NCI-H2227 (cell line): ENCODE data around the gene ATP2B2.

Source experiments
- DNase-seq: peaks from one replicate; lab custom pipeline; 2025; ENCODE audit not compliant: unreplicated experiment; lab: John Stamatoyannopoulos, UW

Gene ATP2B2

DNA sequence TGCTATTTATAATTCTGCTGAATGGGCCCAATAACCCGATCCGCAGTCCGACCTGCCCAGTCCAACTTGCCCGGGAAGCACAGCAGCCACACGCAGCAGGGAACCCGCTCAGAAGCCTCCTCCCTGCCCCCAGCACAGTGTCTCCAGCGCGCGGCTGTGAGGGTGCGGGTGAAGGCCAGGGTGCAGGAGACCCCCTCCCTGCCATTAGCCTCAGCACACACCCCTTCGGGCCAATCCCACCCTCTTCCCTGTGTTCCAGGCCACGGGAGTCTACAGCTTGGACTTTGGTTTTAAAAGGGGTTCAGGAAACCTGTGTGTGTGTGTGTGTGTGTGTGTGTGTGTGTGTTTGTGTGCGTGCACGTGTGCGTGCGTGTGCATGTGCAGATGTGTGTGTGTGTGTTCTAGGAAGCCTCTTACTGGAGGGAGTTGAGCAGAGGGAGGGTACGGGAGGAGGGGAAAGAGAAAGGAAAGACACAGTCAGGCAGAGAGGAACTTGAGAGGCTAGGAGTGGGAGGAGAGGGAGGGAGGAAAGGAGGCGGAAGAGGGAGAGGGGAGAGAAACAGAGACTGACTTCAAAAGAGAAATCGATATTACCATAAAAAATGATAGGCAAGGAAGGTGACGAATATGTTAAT lies 34.2 kb downstream of the ATP2B2 start:
- DNase-seq, result peak; percentile 68

DNA sequence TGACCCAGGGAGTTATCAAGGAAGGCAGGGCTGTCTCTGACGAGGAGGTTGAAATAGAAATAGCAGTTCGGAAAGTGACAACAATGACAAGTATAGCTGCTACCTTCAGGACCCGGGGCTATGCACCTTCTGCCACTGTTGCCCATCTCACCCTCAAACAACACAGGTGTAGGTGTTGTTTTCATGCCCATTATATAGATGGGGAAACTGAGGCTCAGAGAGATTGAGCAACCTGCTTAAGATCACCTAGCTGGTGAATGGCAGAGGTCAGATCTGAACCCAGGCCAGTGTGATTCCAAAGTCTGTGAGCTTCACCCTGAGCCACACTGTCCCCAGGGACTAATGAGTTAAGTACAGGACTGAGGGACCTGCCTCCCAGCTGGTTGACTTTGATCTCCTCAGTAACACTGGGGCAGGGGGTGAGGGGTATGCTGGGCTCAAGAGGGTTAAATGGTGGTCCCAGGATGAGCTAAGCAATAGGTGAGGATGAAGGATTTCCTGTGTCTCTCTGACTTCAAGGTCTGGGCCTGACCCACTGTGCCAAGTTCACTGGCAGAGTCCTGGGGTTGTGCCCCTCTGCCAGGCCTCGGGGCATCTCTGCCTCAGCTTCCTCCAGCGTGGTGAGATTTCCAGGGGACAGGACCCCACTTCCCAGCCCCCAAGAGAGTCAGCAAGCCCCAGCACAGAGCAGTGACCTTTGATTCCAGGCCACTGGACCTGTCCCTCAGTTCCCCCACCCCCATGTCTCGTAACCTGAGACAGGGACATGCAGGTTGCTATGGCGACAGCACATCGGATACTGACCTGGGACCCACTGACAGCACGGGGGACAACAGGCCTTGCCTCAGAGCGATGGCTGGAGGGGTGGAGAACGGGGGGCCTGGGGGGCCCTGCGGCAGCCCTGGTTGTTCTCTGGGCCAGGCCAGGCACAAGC lies 35.0 kb downstream of the ATP2B2 start:
- DNase-seq, result peak; percentile 19

DNA sequence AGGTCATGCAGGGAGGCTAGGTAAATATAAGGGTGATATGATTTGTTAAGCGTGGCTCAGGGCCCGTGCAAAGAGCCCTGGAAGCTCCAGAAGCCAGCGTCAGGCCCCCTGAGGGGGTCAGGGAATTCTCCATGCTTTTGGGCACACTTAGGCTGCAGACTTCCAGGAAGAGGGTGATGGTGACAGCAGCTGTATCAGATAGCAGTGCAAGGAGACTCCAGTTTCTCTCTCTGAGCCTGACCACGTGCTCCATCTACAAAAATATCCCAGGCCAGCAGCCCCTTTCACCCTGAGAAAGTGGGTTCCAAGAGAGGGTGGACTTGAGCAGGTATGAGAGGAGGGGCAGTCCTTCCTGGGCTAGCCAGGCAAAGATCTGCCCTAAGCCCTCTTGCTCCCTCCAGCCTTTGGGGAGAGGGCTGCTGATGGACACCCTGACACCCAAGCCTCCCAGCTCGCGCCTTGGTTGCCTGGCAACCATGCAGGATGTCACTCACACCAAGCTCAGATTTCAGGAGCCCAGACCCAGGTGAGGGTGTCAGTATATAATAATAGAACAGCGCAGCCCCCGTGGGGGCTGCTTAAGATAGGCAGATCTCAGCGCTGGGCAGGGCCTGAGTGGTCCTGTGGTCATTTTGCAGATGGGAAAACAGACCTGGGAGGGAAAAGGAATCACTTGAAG lies 35.8 kb downstream of the ATP2B2 start:
- no peak for DNase-seq

DNA sequence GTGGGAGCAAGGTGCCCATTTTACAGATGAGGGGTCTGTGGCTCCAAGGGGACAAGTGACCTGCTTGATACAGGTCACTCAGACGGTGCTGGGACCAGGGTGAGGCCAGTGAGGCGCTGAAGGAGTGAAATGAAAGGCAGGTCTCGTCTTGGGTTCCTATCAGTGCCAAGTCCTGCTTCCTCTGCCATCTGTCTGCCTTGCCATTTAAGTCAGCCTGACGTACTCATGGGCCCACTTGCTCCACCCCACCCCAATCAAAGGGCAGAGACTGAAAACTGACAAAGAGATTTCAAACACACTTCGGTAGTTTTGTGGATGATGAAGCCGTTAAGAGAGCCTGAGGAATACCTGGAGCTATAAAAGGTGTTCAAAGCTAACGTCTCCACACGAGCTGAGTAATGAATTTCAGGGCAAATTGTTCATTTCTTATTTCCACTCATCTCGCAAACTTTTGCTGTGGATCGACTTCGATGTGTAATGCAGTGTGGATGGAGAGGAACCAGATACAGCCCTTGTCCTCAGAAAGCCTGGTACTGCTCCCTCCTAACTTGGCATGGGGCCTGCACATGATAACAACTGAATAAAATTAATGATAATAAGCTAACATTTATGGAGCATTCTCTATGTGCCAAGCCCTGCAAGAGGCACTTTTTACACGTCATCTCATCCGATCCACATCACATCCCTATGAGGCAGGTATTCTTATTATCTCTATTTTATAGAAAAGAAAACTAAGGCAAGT lies 36.6 kb downstream of the ATP2B2 start:
- no peak for DNase-seq

DNA sequence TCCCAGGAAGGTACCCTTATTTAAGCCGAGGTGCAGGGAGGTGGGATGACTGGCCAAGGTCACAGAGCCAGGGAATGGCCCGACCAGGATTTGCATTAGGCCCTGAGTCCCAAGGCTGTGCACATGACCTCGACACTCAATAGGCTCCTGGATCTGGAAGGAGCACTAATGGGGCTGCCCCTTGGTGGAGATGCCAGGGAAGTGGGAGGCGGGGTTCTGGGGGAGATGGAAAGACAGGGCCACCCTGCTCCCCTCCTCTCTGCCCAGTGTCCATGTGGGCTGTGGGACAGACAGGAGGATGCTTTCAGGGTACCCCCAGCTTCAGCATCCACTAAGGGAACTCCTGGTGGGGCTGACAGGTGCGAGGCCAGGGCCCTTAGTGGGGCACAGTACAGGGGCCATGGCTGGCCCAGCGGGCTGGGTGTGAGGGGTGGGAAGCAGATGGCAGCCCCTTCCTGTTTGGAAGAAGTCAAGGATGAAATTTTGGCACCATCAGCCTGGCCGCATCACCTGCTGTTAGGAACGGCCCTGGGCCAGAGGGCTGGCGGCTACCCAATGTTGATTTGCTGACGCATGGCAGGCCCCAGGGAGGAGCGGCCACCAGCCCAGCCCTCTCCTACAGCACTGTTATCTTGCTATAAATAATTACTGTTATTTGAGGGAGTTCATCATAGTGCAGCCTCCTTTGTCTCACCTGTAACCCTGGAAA lies 37.3 kb downstream of the ATP2B2 start:
- no peak for DNase-seq

DNA sequence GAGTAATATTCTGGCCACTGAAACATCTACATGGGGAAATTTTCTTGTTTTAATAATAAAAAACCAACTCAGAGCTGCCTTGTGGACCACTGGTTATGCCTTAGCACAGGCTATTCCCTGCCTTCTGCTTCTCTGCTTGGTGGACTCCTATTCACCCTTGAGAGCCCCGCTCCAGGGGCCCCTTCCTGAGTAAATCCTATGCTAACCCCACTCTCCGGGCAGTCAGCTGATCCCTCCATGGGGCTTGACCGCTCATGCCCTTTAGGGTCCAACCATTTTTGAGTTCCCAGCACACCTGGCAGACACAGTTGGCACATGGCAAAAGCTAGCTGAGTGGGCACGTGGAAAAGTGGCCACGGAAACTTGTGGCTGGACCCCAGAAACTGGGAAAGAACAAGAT lies 38.2 kb downstream of the ATP2B2 start:
- no peak for DNase-seq

DNA sequence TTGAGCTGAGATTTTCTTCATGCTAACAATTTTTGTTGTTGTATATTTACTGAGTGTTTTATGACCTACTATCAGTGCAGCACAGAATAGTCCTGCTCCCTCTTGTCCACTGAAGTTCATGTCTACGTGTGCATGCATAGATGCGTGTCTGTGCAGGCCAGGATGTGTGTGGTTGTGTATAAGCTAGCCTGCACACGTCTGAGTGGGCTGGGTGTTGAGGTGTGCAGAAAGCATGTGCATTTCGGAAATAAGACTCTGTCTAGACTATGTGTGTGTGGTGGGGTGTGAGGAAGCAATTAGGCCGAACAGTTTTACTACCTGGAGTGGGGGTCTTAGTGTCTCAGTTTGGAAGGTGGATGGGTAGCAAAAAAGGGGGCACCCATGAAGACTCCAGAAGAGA lies 39.2 kb downstream of the ATP2B2 start:
- no peak for DNase-seq

DNA sequence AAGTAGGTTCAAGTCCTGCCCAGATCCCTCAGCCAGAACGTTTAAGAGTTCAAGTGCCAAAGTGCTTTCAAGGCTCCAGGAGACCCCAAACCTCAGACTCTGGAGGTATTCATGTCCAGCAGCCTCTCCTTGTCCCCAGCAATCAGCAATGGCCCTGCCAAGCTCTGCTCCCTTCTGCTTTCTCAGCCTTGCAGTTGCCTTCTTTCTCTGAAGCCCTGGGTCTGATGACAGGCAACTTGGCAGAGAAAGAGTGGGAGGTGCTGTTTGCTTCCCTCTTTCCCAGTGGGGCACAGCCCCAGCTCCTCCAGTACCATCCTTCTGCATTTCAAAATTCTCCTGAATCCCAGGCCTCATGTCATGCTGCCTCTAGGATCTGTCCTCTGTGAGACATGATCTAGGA lies 40.2 kb downstream of the ATP2B2 start:
- DNase-seq, result no peak

DNA sequence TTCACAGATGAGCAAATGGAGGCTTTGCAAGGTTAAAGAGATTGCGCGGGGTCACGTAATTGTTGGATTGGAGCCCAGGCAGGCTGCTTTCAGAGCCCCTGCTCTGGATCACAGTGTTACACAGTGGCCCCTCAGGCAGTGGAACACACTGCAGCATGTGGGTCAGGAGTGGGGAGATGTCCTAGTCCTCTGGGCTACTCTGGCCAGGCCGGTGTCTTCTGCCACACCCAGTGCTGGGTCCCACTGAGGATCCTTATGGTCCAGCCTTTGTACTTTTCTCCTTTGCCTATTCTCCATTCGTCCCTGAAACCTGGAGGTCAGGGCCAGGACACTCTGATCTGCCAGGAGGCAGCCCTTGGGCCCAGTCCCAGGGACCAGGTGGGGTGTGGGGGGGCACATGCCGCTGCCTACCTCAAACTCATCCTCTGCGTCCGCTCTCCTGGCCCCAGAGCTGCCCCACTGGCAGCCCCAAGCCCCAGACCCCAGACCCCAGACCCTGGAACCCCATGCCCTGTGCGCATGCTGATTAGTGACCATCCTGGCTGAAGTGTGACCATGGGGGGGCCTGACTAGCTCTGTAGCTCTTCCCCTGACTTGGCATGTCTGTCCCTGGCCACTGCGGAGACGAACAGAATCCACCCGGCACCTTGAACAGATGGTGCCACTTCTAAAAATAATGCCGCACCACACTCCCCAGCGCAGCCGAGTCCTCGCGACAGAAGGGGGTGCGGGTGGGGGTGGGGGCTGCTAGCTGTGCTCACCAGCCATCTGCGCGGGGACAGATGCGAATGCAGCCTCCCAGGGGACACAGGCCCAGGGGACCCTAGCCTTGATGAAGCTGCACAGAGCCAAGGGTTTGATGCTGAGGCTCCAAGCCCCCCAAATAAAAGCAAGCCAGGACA lies 41.6 kb downstream of the ATP2B2 start:
- DNase-seq, result no peak

DNA sequence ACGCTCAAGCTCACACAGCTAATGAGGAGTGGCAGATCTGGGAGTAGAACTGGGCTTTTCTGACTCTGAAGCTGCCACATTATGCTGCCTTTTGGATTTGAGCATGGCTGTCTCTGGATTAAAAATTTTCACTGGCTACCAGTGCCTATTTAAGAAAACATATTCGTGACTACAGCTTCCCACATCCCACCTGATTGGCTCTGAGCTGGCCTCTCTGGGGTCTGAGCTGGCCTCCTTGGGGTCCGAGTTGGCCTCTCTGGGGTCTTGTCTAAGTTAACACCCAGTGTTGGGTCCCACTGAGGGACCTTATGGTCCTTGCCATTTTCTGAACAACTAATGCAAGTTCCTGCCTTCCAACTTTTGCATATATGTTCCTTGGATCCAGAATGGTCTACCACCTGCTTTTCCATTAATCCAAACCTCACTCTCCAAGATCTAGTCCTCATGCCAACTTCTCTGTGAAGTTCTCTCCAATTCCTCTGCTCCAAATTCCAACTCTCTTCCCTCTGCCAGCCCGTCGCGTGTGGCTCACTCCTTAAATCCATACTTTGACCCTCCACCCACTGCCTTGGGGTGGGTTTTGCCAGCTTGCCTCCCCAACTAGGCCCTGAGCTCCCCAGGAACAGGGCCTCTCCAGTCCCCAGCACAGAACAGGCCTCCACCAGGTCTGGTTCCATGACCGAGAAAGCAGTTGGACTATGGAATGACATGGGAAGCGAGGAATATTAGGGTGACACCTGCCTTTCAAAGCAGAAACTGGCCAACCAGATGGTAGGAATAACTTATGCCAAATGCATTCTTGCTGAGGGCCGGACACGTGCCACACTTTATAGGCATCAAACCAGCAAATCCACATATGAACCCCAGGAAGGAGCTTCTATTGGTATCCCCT lies 42.5 kb downstream of the ATP2B2 start:
- DNase-seq, result no peak

DNA sequence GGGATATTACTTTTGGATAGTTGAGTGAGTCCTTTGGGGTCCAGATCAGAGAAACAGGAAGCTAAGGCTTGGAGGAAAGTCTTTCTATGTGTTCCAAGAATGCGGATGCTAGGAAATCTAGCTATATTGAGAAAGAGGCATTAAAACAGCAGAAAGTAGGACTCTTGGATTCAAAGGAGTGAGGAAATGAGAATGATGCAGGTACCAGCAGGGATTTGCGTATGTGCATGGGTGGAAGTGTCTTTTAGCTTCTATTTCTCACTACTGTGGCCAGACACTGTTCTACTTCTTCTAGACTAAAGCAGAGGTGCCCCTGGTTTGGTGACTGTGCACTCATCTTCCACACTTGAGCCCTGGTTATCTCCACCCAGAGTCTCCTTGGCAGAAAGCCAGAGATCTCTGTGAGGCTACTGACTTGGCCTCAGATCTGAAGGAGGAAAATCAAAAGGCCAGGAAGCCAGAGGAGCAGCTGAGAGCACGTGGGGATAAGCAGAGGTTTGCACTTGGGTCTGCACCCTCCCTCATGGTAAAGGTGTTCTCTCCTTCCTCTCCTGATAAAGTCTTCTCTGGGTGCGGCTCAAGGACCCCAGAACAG lies 44.3 kb downstream of the ATP2B2 start:
- DNase-seq, result no peak

DNA sequence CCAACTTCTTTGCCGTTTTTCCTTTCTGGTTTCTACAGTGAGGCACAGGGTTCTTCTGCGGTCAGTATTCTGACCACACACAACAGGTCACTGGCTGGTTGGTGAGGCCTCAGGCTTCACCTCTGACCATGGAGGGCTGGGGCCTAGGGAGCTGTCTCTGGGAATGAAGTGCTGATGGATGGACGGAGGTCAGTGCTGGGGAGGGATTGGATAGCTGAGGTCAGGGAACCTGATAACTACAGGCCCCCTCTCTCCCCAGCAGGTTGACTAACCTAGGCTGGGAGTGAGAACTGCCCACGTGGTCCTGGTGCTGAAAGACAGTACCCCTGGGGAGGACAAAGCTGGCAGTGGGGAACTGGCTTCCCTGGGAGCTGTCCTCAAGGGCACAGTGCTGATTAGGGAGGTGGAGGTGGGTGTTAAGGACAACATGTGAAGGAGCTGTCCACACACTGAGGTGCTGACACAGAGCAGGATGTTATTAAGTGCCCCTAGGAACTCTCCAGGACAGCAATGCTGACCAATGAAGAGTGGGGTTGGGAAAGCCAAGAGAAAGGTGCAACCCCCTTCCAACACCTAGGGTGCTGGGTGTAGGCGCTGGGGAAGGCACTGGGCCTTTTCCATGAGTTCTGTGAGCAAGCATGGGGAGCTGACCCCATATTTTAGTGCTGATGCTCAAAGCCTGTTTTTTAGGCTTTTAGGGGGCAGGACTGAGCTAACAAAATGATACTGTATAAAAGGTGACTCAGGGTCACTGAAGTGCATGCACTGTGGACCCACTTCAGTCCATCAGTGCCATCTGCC lies 45.2 kb downstream of the ATP2B2 start:
- DNase-seq, result no peak

DNA sequence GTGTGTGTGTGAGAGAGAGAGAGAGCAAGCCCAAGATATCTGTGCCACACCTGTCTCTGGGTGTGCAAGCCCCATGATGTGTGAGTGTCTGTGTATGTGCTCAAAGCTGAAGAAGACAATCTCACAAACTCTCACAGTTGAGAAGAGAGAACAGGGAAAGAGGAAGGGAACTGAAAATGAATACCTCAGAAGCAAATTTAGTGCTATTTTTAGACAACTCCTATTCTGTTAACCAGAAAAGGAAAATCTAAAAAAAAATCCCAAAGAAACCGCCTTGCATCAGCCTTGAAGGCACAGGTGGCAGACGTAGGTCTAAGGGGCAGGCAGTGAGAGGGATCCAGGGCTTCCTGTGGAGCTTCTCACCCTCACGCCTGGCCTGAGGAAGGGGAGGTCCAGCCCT lies 47.8 kb downstream of the ATP2B2 start:
- no peak for DNase-seq

DNA sequence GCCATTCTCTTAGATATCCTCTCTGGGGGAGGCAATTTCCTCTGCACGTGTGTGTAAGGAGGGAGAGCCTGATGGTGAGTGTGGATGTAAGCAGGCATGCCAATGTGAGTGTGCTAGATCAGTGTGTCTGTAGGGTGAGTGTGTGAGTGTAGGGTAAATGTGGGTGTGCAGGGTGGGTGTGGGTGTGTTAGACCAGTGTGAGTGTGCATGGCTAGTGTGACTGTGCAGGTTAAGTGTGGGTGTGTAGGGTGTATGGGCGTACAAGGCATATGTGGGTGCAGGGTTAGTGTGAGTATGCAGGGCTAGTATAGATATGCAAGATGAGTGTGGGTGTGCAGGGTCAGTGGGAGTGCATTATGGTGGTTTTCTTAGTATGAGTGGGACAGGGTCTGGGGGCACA lies 48.4 kb downstream of the ATP2B2 start:
- no peak for DNase-seq

DNA sequence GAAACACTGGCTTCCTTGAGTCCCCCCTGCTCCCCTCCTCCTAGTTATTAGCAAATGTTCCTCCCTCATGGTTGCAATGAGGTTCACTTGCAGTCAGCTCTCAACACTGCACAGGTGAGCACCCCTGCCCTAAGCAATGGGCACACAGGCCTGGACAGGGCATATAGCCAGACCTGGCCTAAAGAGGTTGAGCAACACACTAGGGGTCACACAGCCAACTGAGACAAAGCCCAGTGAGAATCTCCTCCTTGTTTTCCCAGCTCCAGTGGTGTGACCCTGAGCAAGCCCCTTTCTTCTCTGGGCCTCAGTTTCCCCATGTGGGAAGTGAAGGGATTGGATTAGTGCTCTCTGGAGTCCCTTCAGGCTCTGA lies 49.9 kb downstream of the ATP2B2 start:
- DNase-seq, result no peak

DNA sequence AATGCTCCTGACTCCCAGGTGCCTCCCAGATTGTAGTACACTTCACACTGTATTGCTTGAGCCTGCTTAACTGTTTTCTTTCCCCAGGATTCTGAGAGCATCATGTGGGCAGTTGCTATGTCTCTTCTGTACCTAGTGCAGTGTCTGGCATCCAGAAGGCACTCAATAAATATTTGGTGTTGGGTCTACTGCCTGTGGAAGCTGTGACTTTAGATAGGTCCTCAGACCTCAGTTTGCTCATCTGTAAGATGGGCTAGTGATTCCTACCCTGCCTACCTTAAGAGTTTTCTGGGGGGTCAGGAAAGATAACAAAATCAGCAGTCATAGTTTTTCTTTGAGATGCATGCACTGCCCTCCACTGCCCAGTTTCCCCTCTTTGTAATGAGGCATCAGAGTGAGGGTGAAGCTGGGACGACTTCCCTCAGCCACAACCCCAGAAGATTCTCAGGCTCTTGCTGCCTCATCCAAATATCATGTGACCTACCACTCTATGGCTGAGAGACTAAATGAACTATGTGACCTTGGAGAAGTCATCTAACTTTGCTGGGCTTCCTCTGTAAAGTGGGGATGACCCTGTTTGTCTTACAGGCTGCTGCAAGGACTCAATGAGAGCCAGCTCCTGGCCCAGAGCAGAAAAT lies 50.4 kb downstream of the ATP2B2 start:
- no peak for DNase-seq
